Measurements from ENCODE around the gene MCF2L.

Gene MCF2L

DNA sequence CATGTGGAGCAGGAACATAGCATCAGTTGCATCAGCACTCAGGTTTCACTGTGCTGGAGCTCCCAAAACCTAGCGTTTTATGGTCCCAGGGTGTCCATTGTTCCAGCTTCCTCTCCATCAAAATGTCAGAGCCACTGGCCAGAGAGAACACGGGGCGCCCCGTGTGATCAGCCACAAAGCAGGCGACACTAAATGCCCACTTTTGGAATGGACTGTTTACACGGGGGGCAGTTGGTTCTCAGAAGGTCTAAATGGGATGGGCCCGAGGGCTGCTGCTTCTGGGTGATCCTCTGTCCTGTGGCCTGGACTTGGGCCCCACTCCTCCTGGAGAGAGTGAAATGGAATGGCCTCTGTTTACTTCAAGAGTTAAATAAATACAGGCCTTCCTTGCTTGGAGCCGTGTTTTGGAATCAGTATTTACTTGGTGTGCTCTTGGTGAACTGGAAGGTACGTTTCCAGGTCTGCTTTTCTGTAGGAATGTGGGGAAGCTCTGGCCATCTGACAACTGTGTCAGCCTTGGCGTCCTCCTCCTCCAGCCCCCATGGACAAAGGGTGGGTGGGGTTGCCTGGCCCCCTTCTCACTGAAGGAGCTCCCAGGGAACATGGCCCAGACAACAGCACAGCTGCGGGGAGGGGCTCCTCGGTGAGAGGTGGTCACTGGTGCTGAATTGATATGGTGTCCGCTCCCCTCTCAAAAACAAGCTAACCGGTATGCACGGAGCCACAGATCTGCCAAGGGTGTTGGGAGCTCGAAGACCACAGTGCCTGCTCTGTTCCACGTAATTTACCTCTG is 16.1 kb upstream of the MCF2L start:
- no peaks in the 10 kb centered on the region for H3K36me3 ChIP-seq (ENCODE audit: control insufficient read depth, low read depth, low read length)
- no peak overlapping the region for H3K4me3 ChIP-seq (ENCODE audit: low read length)
- H3K27ac ChIP-seq (ENCODE audit: low read length), result no peak overlapping the region
- H3K9me3 ChIP-seq (ENCODE audit: control insufficient read depth, low read depth, low read length), result no peaks in the 10 kb centered on the region
- H3K27me3 ChIP-seq (ENCODE audit: control insufficient read depth, insufficient read depth, low read length), result no peaks in the 10 kb centered on the region
- H3K9ac ChIP-seq (ENCODE audit: low read length), result no peak overlapping the region
- peaks cover 25% of the 10 kb centered on the region for H3K4me1 ChIP-seq (ENCODE audit: control insufficient read depth, low read depth, low read length)

DNA sequence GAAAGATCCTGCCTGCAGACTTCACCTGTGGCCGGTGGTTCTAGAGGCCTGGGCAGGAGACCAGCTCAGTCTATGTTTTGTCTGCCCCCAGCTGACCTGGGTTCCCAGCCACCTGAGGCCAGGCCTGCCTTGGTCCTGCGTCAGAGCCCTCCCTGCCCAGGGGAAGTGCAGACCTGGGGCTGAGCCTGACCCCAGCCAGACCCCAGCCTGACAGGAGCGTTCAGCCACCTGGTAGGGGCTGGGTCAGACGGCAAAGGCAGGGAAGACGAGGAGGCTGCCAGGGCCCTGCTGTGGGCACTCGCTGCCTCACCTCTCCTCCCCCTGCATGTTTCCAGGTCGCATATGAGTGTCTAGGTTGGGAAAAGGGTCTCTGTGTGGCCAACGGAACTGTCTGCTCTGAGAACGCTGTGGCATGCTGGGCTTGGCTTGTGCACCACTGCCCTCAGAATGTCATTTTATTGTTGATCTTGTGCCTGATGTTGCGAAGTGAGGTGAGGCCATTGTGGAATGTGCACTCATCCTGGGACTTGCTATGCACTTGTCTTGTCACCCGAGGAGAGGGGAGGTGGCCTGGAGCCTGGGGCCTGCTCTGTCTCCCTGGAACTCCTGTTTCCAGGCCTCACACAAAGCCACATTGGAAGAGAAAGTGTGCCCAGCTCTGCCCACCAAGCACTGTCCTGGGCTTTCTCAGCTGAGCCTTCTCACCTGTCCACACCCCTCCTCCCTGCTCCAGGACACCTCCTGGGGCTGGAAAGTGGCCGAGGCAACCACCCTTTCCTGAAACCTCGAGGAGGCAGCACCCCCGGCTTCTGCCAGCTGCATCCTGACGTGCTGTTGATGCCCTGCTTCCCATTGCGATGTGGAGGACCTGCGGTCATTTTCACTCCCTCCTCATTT is 15.2 kb upstream of the MCF2L start:
- Histone ChIP-seq H3K9me3 (ENCODE audit: control insufficient read depth, low read depth, low read length) (no peaks in the 10 kb centered on the region), H3K36me3 (ENCODE audit: control insufficient read depth, low read depth, low read length) (no peaks in the 10 kb centered on the region), H3K4me3 (ENCODE audit: low read length) (no peak overlapping the region), H3K27me3 (ENCODE audit: control insufficient read depth, insufficient read depth, low read length) (no peaks in the 10 kb centered on the region), H3K27ac (ENCODE audit: low read length) (no peak overlapping the region), H3K9ac (ENCODE audit: low read length) (no peak overlapping the region), H3K4me1 (ENCODE audit: control insufficient read depth, low read depth, low read length) (peaks cover 25% of the 10 kb centered on the region)

DNA sequence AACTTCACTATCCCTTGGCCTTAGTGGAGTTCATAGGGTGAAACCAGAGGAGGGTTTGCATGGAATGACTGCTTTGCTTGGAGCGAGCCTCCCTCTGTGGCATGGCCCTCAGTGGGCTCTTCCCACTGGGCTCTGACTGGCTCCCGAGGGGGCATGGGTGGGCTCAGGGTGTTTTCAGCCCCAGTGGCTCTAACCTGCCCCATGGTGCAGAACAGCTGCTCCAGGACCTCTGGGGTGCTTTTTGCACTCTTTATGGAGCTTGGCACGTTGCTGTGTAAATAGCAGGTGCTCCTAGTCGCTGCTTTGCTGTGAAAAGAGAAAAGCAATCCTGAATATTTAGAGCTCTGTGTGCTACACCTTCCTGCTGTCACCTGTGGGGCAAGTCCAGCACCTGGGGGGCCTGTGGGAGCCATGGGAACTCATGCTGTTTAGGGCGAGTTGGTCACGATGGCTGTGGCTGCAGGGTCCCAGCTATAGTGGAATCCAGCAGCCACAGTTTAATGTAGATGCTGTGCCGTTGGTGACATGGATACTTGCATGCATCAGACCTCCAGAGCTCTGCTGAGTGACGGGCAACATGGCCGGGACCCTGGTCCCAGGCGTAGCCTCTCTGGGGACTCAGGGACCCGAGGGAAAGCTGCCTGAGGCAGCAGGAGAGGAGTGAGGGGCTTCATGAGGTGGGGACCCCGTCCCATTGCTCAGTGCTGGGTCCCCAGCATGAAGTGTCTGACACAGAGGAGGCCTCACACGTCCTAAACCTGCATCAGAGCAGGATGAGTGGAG is 14.3 kb upstream of the MCF2L start:
- no peak overlapping the region for H3K4me3 ChIP-seq (ENCODE audit: low read length)
- no peaks in the 10 kb centered on the region for H3K27me3 ChIP-seq (ENCODE audit: control insufficient read depth, insufficient read depth, low read length)
- H3K9me3 ChIP-seq (ENCODE audit: control insufficient read depth, low read depth, low read length), result no peaks in the 10 kb centered on the region
- H3K9ac ChIP-seq (ENCODE audit: low read length), result no peak overlapping the region
- H3K36me3 ChIP-seq (ENCODE audit: control insufficient read depth, low read depth, low read length), result no peaks in the 10 kb centered on the region
- no peak overlapping the region for H3K27ac ChIP-seq (ENCODE audit: low read length)
- H3K4me1 ChIP-seq (ENCODE audit: control insufficient read depth, low read depth, low read length), result peaks cover 25% of the 10 kb centered on the region

DNA sequence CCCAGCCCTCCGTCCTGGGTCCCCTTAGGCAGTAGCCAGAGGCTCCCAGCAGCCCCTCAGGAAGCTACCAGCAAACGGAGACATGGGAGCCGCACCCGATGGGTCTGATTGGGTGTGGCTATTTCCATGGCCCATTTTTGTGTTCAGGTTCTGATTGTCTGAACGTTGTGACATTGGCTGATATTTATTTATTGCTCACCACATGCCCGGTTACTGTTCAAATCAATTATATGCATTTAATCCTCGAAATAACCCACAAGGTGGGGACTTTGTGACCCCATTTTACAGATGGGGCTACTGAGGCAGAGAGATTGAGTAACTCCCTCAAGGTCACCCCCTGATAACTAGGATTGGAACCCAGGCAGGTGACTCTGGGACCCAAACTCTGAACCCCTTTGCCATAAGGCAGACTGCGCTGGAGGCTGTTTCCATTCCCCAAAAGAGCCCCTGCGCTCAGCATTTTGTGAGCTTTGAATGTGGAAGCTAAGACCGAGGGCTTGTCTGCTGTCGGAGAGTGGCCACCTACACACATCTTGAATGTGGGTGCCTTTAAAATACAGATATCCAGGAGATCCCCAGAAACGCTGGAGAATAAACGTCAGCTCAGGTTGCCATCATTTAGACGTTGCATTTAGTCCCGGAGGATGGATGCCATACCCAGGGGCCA is 13.6 kb upstream of the MCF2L start:
- Histone ChIP-seq H3K4me3 (ENCODE audit: low read length) (no peak overlapping the region), H3K4me1 (ENCODE audit: control insufficient read depth, low read depth, low read length) (peaks cover 25% of the 10 kb centered on the region), H3K9ac (ENCODE audit: low read length) (no peak overlapping the region), H3K36me3 (ENCODE audit: control insufficient read depth, low read depth, low read length) (no peaks in the 10 kb centered on the region), H3K27me3 (ENCODE audit: control insufficient read depth, insufficient read depth, low read length) (no peaks in the 10 kb centered on the region), H3K9me3 (ENCODE audit: control insufficient read depth, low read depth, low read length) (no peaks in the 10 kb centered on the region), H3K27ac (ENCODE audit: low read length) (no peak overlapping the region)

DNA sequence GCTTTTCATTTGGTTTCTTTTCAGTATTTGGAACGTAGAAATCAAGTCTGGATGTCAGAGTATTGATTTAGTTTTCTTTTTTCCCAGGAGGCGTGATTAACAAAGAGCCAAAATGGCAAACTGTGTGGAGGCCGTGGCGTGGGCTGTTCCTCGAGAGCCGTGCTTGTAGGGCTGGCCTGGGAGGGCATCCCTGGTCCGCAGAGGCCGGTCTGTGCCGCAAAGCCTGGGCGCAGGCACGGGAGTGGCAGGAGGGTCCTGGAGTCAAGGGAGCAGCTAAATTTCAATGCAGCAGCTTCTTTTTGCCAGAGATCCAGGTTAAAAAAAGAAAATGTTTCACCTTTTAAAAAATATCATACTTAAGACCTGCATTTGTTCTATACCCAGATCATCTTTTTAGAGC is 13.1 kb upstream of the MCF2L start:
- no peak overlapping the region for H3K4me3 ChIP-seq (ENCODE audit: low read length)
- H3K9ac ChIP-seq (ENCODE audit: low read length), result no peak overlapping the region
- H3K27ac ChIP-seq (ENCODE audit: low read length), result no peak overlapping the region
- H3K36me3 ChIP-seq (ENCODE audit: control insufficient read depth, low read depth, low read length), result no peaks in the 10 kb centered on the region
- no peaks in the 10 kb centered on the region for H3K9me3 ChIP-seq (ENCODE audit: control insufficient read depth, low read depth, low read length)
- peaks cover 25% of the 10 kb centered on the region for H3K4me1 ChIP-seq (ENCODE audit: control insufficient read depth, low read depth, low read length)
- H3K27me3 ChIP-seq (ENCODE audit: control insufficient read depth, insufficient read depth, low read length), result no peaks in the 10 kb centered on the region

DNA sequence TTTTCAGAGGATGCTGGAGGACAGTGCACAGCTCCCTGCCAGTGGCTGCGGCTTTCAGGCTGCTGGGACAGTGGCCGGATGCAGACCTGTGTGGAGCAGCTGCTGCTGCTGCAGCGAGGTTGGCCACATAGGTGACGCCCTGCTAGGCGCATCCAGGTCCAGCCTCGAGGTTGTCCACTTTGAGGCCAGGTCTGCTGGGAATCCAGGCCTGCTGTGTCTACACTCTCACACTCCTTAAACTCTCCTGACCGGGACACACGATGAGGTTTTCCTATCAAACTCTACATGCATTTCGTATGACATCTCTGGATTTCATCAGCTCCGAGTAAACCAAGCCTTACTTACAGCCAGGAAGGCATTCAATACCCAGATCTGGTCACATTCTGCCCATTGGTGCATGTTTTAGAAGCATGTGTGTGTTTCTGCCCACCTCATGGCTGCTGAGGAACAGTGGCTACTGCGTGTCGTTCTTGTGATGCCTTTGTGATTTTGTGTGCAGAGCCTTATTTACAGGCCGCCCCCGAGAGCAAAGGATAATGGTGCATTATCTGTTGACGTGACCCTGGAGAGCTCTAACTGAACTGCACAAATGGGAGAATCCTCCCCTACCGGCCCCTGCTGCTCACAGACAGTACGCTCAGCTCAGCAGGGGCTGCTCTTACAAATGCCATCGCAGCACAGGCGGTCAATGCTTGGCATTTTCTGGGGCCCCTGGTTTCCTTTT is 12.3 kb upstream of the MCF2L start:
- Histone ChIP-seq H3K36me3 (ENCODE audit: control insufficient read depth, low read depth, low read length) (no peaks in the 10 kb centered on the region), H3K27ac (ENCODE audit: low read length) (no peak overlapping the region), H3K9me3 (ENCODE audit: control insufficient read depth, low read depth, low read length) (no peaks in the 10 kb centered on the region), H3K4me1 (ENCODE audit: control insufficient read depth, low read depth, low read length) (peaks cover 21% of the 10 kb centered on the region), H3K27me3 (ENCODE audit: control insufficient read depth, insufficient read depth, low read length) (no peaks in the 10 kb centered on the region), H3K4me3 (ENCODE audit: low read length) (no peak overlapping the region), H3K9ac (ENCODE audit: low read length) (no peak overlapping the region)

DNA sequence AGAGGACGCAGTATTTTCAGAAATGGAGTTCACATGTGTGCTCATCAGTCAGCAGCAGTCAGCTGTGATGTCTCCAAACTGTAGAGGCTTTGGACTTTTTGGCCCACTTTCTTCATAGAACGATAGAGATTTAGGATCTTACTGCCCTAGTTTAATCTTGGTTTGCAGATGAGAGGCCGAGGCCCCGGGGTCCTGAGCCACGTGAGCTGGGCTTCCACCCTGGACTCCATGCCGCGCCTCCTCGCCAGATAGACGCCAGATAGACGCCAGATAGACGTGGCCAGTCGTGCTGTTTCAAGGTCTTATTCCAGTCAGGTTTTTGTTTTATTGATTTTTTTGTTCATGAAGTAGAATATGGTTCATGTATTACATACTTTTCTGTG is 11.7 kb upstream of the MCF2L start:
- no peaks in the 10 kb centered on the region for H3K9me3 ChIP-seq (ENCODE audit: control insufficient read depth, low read depth, low read length)
- H3K27me3 ChIP-seq (ENCODE audit: control insufficient read depth, insufficient read depth, low read length), result no peaks in the 10 kb centered on the region
- no peak overlapping the region for H3K9ac ChIP-seq (ENCODE audit: low read length)
- H3K4me3 ChIP-seq (ENCODE audit: low read length), result no peak overlapping the region
- no peaks in the 10 kb centered on the region for H3K36me3 ChIP-seq (ENCODE audit: control insufficient read depth, low read depth, low read length)
- H3K4me1 ChIP-seq (ENCODE audit: control insufficient read depth, low read depth, low read length), result peaks cover 16% of the 10 kb centered on the region
- H3K27ac ChIP-seq (ENCODE audit: low read length), result no peak overlapping the region

DNA sequence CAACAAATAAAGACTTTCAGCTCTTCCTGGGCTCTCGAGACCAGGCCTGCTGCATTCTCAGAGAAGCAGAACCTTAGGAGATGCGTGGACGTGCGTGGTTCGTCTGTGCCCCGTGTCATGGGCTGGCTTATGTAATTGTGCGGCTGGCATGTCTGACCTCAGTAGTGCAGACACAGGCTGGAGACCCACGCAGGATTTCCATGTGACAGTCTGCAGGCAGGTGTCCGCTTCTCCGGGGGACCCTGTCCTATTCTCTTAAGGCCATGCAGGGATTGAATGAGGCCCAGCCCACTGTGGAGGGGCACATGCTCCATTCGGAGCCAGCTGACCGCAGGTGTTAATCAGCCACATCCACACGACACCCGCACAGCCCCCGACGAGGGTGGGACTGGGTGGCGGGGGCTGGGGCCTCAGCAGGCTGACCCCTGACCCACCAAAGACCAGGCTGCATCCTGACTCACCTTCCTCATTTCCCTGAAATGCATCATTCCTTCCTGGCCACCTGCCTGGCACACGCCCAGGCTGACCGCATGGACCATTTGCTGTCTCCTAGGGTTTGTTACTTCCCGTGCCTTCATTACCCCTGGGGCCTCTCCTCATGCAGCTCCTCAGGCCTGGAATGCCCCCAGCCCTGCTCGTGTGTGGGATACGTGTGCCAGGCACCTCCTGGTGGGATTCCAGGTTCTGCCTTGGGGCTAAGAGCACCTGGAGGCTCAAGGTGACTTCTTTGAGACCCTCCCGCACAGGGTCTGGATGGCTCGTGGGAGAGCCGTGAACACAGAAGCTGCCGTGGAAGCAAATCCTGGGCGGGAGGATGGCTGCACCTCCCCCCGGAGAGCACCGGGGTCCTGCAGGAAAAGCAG is 10.7 kb upstream of the MCF2L start:
- Histone ChIP-seq H3K9me3 (ENCODE audit: control insufficient read depth, low read depth, low read length) (no peaks in the 10 kb centered on the region), H3K4me3 (ENCODE audit: low read length) (no peak overlapping the region), H3K9ac (ENCODE audit: low read length) (no peak overlapping the region), H3K4me1 (ENCODE audit: control insufficient read depth, low read depth, low read length) (peaks cover 11% of the 10 kb centered on the region), H3K27ac (ENCODE audit: low read length) (no peak overlapping the region), H3K27me3 (ENCODE audit: control insufficient read depth, insufficient read depth, low read length) (no peaks in the 10 kb centered on the region), H3K36me3 (ENCODE audit: control insufficient read depth, low read depth, low read length) (no peaks in the 10 kb centered on the region)

DNA sequence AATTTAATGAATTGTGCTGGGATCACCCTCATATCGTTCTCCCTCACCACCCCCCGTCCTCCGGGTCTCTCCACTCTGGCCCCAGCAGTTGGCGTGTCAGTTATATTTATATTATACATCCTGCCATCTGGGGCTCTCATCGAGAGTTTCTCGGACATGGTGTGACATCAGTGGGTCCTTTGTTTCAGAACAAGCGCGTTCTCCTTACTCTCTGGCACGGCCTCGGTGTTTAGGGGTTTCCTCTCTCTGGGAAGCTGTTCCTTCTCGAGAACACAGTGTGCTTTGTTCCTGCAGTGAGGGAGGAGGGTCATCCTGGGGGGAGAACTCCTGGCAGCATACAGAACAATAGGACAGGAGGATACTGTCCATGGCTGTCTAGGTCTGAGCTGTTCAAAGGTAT is 9.8 kb upstream of the MCF2L start:
- peaks cover 11% of the 10 kb centered on the region for H3K4me1 ChIP-seq (ENCODE audit: control insufficient read depth, low read depth, low read length)

More for the DNA sequence above, 9.8 kb upstream of the MCF2L start:
- Histone ChIP-seq H3K27ac (ENCODE audit: low read length) (no peak overlapping the region), H3K9me3 (ENCODE audit: control insufficient read depth, low read depth, low read length) (no peaks in the 10 kb centered on the region), H3K4me3 (ENCODE audit: low read length) (no peak overlapping the region), H3K27me3 (ENCODE audit: control insufficient read depth, insufficient read depth, low read length) (no peaks in the 10 kb centered on the region), H3K9ac (ENCODE audit: low read length) (no peak overlapping the region), H3K36me3 (ENCODE audit: control insufficient read depth, low read depth, low read length) (no peaks in the 10 kb centered on the region)

Measured in iPS-18a (cell line).